Heart right ventricle (tissue), 16 donors: ENCODE measurements around the gene GLT6D1. TPM values are rescaled to one million over a fixed set of nuclear protein-coding genes. Genes with fewer than 3 reads are reported as not detected.

Experiments used
- ATAC-seq, 8 donors: fragments of 200-7000 bp; cut with Tn5 transposase; one replicate each; pipeline ENCODE4 v1.9.1; 2020; ENCODE audit warnings: mild to moderate bottlenecking in 8 of 8, moderate library complexity in 8 of 8, moderate number of reproducible peaks in 1 of 8
- DNase-seq, 2 donors: peaks; one replicate each; pipeline ENCODE4 v3.0.0-alpha.2; 2020
- H3K27ac ChIP-seq, 10 donors: fragments of 200-600 bp; sonication (generic) in 2 of 10; one replicate each; pipeline versions ENCODE4 v1.5.0 to v1.8.0; 2020 to 2022; ENCODE audit warnings: mild to moderate bottlenecking in 3 of 10
- H3K27me3 ChIP-seq, 7 donors: fragments of 200-600 bp; one replicate each; pipeline ENCODE4 v1.8.0; 2021 to 2022; ENCODE audit warnings: mild to moderate bottlenecking in 2 of 7
- H3K36me3 ChIP-seq, 9 donors: fragments of 200-600 bp; sonication (generic) in 1 of 9; one replicate each; pipeline versions ENCODE4 v1.5.0 to v1.8.0; 2020 to 2022; ENCODE audit warnings: mild to moderate bottlenecking in 2 of 9
- H3K4me1 ChIP-seq, 9 donors: fragments of 200-600 bp; sonication (generic) in 1 of 9; one replicate each; pipeline versions ENCODE4 v1.5.0 to v1.8.0; 2020 to 2022; ENCODE audit warnings: mild to moderate bottlenecking in 4 of 9
- H3K4me3 ChIP-seq, 10 donors: fragments of 200-600 bp; sonication (generic) in 2 of 10; one replicate each; pipeline versions ENCODE4 v1.5.0 to v1.8.0; 2020 to 2022; ENCODE audit warnings: mild to moderate bottlenecking in 7 of 10, moderate library complexity in 2 of 10
- H3K9me3 ChIP-seq, 11 donors: fragments of 200-600 bp in 10 of 11; sonication (generic) in 2 of 11; one replicate each; pipeline versions ENCODE4 v1.5.0 to v1.8.0; 2013 to 2022; ENCODE audit warnings: mild to moderate bottlenecking in 2 of 11, control low read depth in 1 of 11, moderate library complexity in 1 of 11
- CTCF ChIP-seq, 9 donors: fragments of 200-600 bp; sonication (generic) in 2 of 9; IDR thresholded peaks; one replicate each; pipeline versions ENCODE4 v1.5.0 to v1.8.0; 2021 to 2022; ENCODE audit warnings: antibody characterized with exemption in 9 of 9, mild to moderate bottlenecking in 5 of 9, moderate library complexity in 1 of 9
- WGBS, 2 donors: extraction: QIAGEN DNeasy Blood & Tissue Kit; methylation state at CpG; one replicate each; pipeline ENCODE4 v1.1.7; 2013; ENCODE audit warnings: inconsistent platforms in 1 of 2; 5-methylcytosine and 5-hydroxymethylcytosine counted together
- intact Hi-C, 10 donors: fragments of 100-400 bp; cut with DNase I; formaldehyde crosslinking; loops; one replicate each; pipeline versions ENCODE4 v1.11.1 to v1.14.2; 2022
- polyA plus RNA-seq, 2 donors: library from polyadenylated mRNA; stranded (reverse); fragments of 200-250 nt; gene quantifications; one replicate each; pipeline ENCODE4 v1.2.3, GENCODE V29; 2013
- total RNA-seq, 10 donors: library from RNA; stranded (reverse); fragmentation: NEBNext Ultra II Directional in 3 of 10; extraction: Animal tissue kit (Norgen Biotek cat#: 25700) in 3 of 10; gene quantifications; one replicate each; pipeline versions ENCODE4 v1.2.1 to v1.2.4, GENCODE V29; 2021 to 2023
- donor health status: Arrhythmogenic right ventricular cardiomyopathy.
- donor health status: ischemic (EF 13 %, LVEDD 7.1; RV severe dilation, severe dysfunction).
- donor health status: healthy with polysubstance abuse.
- donor health status: DM: no; HTN: yes; CAD: no.
- donor health status: DM: no; HTN: no; CAD: no.
- donor health status: ischemic (EF 25% LVEDD 6.9; RV normal size, moderate dysfunction).
- donor health status: ischemic (EF 25% LVEDD 5.7; RV mildly dilated, moderate dysfunction).
- donor health status: healthy.
- donor health status: DM: yes; HTN: yes; CAD: no.
- donor health status: Ischemic cardiomyopathy.
- donor health status: ischemic (EF 35%, LVEDD 5.7; RV mildly dilated, moderate dysfunction).
- donor health status: nonischemic (EF 11% LVEDD 7.7; RV severe dilation, severe dysfunction).
- donor health status: DM: yes; HTN: yes; CAD: no.
- donor health status: PGD.
- donor health status: ischemic (EF 29% LVEDD 5.4; RV normal size, mild dysfunction).
- donor health status: nonischemic (EF 23%, LVEDD 6.1; RV moderate dilation, normal function).

GLT6D1 gene
- total and polyA plus RNA-seq, 12 donors = not detected

- DNase-seq = no peak
- peaks cover 0 to 20% (median 4%) of the 10 kb centered on the region in 7 donors for H3K27me3 ChIP-seq
Observed at GRCh38 chr9:135590486-135591079, 48.8 kb downstream of the GLT6D1 start.

GRCh38 chr9:135589596-135590485, 49.5 kb downstream of the GLT6D1 start:
- Histone ChIP-seq H3K4me1 (no peaks in the 10 kb centered on the region), H3K27me3 (peaks cover 0 to 20% (median 4%) of the 10 kb centered on the region in 7 donors), H3K4me3 (no peak overlapping the region), H3K36me3 (no peaks in the 10 kb centered on the region), H3K27ac (no peak overlapping the region), H3K9me3 (peaks cover 0 to 7% (median 0%) of the 10 kb centered on the region in 11 donors)
- DNase-seq = no peak
- 75% methylated on average over 15 of the region's 15 CpGs for WGBS, 2 donors
- no peak for ATAC-seq
- TF ChIP-seq CTCF (IDR thresholded peaks at IDR 0.05) = no peak
- intact Hi-C loops = no loop called here

More at GRCh38 chr9:135590486-135591079, 48.8 kb downstream of the GLT6D1 start:
- WGBS, 2 donors = 81 to 84% methylated on average over 25 of the region's 25 CpGs
- Histone ChIP-seq H3K4me3 (no peak overlapping the region), H3K4me1 (no peaks in the 10 kb centered on the region), H3K9me3 (peaks cover 0 to 14% (median 0%) of the 10 kb centered on the region in 11 donors), H3K27ac (no peak overlapping the region), H3K36me3 (no peaks in the 10 kb centered on the region)
- intact Hi-C loops = no loop called here
- ATAC-seq = no peak
- no peak for TF ChIP-seq CTCF (IDR thresholded peaks at IDR 0.05)

GRCh38 chr9:135588886-135589595, 50.3 kb downstream of the GLT6D1 start:
- Histone ChIP-seq H3K9me3 (no peaks in the 10 kb centered on the region), H3K4me3 (no peak overlapping the region), H3K27me3 (peaks cover 0 to 20% (median 4%) of the 10 kb centered on the region in 7 donors), H3K36me3 (no peaks in the 10 kb centered on the region), H3K4me1 (no peaks in the 10 kb centered on the region), H3K27ac (no peak overlapping the region)
- DNase-seq (no peak), ATAC-seq (peak in 1 of 8 donors; percentile 31)
- 87 to 89% methylated on average over 20 of the region's 20 CpGs for WGBS, 2 donors
- TF ChIP-seq CTCF (IDR thresholded peaks at IDR 0.05) = no peak
- intact Hi-C loops = no loop called here

GRCh38 chr9:135588371-135588770, 51.0 kb downstream of the GLT6D1 start:
- H3K4me3 ChIP-seq = no peak overlapping the region
- H3K4me1 ChIP-seq = no peaks in the 10 kb centered on the region
- ATAC-seq (no peak), DNase-seq (no peak)
- no peaks in the 10 kb centered on the region for H3K36me3 ChIP-seq
- intact Hi-C loops = no loop called here
- WGBS, 2 donors = 95 to 96% methylated on average over 9 of the region's 9 CpGs
- no peak overlapping the region for H3K27ac ChIP-seq
- no peak for TF ChIP-seq CTCF (IDR thresholded peaks at IDR 0.05)
- H3K9me3 ChIP-seq = no peaks in the 10 kb centered on the region
- H3K27me3 ChIP-seq = peaks cover 0 to 20% (median 4%) of the 10 kb centered on the region in 7 donors
